ENCODE results near the gene FOXC2.

FOXC2 gene

DNA sequence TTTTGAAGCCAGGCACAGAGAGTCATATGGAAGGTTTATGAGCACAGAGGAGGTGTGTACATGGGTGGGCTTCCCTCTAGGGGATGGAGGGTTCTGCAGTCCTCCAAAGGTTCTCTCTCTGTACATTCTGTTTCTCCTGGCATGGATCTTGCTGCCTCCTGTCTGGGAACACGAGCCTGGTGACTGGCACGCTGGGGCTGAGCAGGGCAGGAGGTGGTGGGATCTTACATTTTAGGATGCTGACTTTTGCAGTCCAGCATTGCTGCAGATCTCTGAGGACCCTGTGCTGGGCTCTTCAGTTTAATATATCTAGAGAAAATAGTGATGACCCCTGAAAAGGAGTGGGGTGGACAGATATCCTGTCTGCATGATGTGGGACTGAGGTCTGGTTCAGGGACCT, 34.7 kb downstream of the FOXC2 start:
- H3K79me2 ChIP-seq (ENCODE audit: low read length): no peaks in the 10 kb centered on the region
- no peaks in the 10 kb centered on the region for H3K4me1 ChIP-seq (ENCODE audit: low read length)
- H2AFZ ChIP-seq (ENCODE audit: low read depth, low read length): no peak overlapping the region
- 0 out of 2 replicates have a peak, but pooled peaks cover 5% of the 10 kb centered on the region for H3K27me3 ChIP-seq (ENCODE audit: low read depth, low read length)
- no peaks in the 10 kb centered on the region for H3K9me3 ChIP-seq (ENCODE audit: insufficient read depth, low read length)
- no peak overlapping the region for H3K27ac ChIP-seq (ENCODE audit: low read length)
- H4K20me1 ChIP-seq (ENCODE audit: insufficient read depth, low read length): no peaks in the 10 kb centered on the region
- H3K4me2 ChIP-seq (ENCODE audit: low read length): no peak overlapping the region
- no peaks in the 10 kb centered on the region for H3K36me3 ChIP-seq (replicated peaks; ENCODE audit: low read depth, low read length)
- H3K4me3 ChIP-seq (ENCODE audit: low read length): no peak overlapping the region
- TF ChIP-seq CTCF (IDR thresholded peaks at IDR 0.05; ENCODE audit: low read depth, low read length) (no peak), EZH2phosphoT487 (IDR thresholded peaks at IDR 0.05; ENCODE audit: low read depth) (no peak)
- H3K9ac ChIP-seq (ENCODE audit: low read length): no peak overlapping the region

DNA sequence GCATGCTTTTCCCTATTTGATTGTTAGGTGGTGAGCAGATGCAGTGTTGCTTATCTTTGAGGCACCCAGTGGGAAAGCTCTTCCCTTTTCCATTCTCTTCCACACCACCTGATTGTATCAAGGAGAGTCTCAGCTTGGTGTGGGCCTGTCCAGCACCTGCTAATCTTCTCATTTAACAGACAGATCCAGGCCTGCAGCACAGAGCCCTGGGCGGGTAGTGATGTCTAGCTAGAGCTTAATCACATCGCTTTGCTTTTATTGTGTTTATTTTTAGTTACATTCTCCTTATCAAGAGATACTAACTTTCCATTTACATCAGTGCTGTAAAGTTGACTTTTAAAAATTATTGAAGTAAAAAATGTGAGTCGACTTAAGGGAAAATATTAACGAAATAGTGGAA, 35.9 kb downstream of the FOXC2 start:
- no peaks in the 10 kb centered on the region for H3K27me3 ChIP-seq (ENCODE audit: low read depth, low read length)
- no peaks in the 10 kb centered on the region for H3K79me2 ChIP-seq (ENCODE audit: low read length)
- H3K36me3 ChIP-seq (replicated peaks; ENCODE audit: low read depth, low read length): no peaks in the 10 kb centered on the region
- no peak overlapping the region for H2AFZ ChIP-seq (ENCODE audit: low read depth, low read length)
- no peak overlapping the region for H3K27ac ChIP-seq (ENCODE audit: low read length)
- no peak overlapping the region for H3K9ac ChIP-seq (ENCODE audit: low read length)
- no peak overlapping the region for H3K4me2 ChIP-seq (ENCODE audit: low read length)
- TF ChIP-seq EZH2phosphoT487 (IDR thresholded peaks at IDR 0.05; ENCODE audit: low read depth) (no peak), CTCF (IDR thresholded peaks at IDR 0.05; ENCODE audit: low read depth, low read length) (no peak)
- H3K9me3 ChIP-seq (ENCODE audit: insufficient read depth, low read length): no peaks in the 10 kb centered on the region
- H4K20me1 ChIP-seq (ENCODE audit: insufficient read depth, low read length): no peaks in the 10 kb centered on the region
- H3K4me1 ChIP-seq (ENCODE audit: low read length): no peaks in the 10 kb centered on the region
- H3K4me3 ChIP-seq (ENCODE audit: low read length): no peak overlapping the region

GRCh38 chr16:86604436-86605193, 38.0 kb downstream of the FOXC2 start:
- H3K36me3 ChIP-seq (replicated peaks; ENCODE audit: low read depth, low read length): no peaks in the 10 kb centered on the region
- TF ChIP-seq EZH2phosphoT487 (IDR thresholded peaks at IDR 0.05; ENCODE audit: low read depth) (no peak), CTCF (IDR thresholded peaks at IDR 0.05; ENCODE audit: low read depth, low read length) (no peak)
- H2AFZ ChIP-seq (ENCODE audit: low read depth, low read length): peak overlapping the region; percentile 64; the same call in 1 of the 2 replicates
- no peaks in the 10 kb centered on the region for H4K20me1 ChIP-seq (ENCODE audit: insufficient read depth, low read length)
- no peaks in the 10 kb centered on the region for H3K79me2 ChIP-seq (ENCODE audit: low read length)
- H3K4me2 ChIP-seq (ENCODE audit: low read length): peak overlapping the region; percentile 34
- H3K9ac ChIP-seq (ENCODE audit: low read length): no peak overlapping the region
- no peaks in the 10 kb centered on the region for H3K27me3 ChIP-seq (ENCODE audit: low read depth, low read length)
- peak overlapping the region; percentile 52 for H3K4me3 ChIP-seq (ENCODE audit: low read length)
- no peaks in the 10 kb centered on the region for H3K9me3 ChIP-seq (ENCODE audit: insufficient read depth, low read length)
- H3K27ac ChIP-seq (ENCODE audit: low read length): no peak overlapping the region
- H3K4me1 ChIP-seq (ENCODE audit: low read length): no peaks in the 10 kb centered on the region

DNA sequence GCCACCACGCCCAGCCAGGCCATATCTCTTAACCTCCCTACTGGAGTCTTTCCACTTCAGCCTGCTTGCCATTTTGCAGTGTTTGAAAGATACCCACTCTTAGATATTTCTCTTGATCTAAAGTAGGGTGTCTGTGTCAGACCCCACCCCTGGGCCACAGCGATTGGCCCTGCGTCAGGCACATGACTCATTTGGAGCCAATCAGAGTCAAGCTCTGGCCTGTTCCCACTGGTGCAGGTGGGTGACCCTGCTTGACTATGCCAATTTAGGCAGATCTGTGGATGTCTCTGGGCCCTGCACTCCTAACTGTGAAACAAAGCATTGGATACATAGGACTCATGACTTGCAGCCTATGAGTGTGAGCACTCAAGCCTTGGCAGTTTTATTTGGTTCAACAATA, 39.3 kb downstream of the FOXC2 start:
- H3K4me2 ChIP-seq (ENCODE audit: low read length): no peak overlapping the region
- H3K9me3 ChIP-seq (ENCODE audit: insufficient read depth, low read length): no peaks in the 10 kb centered on the region
- H3K36me3 ChIP-seq (replicated peaks; ENCODE audit: low read depth, low read length): no peaks in the 10 kb centered on the region
- H4K20me1 ChIP-seq (ENCODE audit: insufficient read depth, low read length): no peaks in the 10 kb centered on the region
- no peaks in the 10 kb centered on the region for H3K4me1 ChIP-seq (ENCODE audit: low read length)
- no peaks in the 10 kb centered on the region for H3K79me2 ChIP-seq (ENCODE audit: low read length)
- no peak overlapping the region for H3K4me3 ChIP-seq (ENCODE audit: low read length)
- no peak overlapping the region for H2AFZ ChIP-seq (ENCODE audit: low read depth, low read length)
- H3K27ac ChIP-seq (ENCODE audit: low read length): no peak overlapping the region
- TF ChIP-seq CTCF (IDR thresholded peaks at IDR 0.05; ENCODE audit: low read depth, low read length): no peak
- no peak for TF ChIP-seq EZH2phosphoT487 (IDR thresholded peaks at IDR 0.05; ENCODE audit: low read depth)
- H3K27me3 ChIP-seq (ENCODE audit: low read depth, low read length): no peaks in the 10 kb centered on the region
- no peak overlapping the region for H3K9ac ChIP-seq (ENCODE audit: low read length)

Data from OCI-LY3 (cell line).